Mucosa of stomach (tissue), 1 donor: Measurements from ENCODE around the gene EMID1.

Experiments used
- H3K27me3 ChIP-seq: one replicate; pipeline ENCODE4 v1.7.0; 2013; ENCODE audit warnings: mild to moderate bottlenecking, low read length; ENCODE audit not compliant: control insufficient read depth, insufficient read depth
- H3K36me3 ChIP-seq: one replicate; pipeline ENCODE4 v1.7.0; 2013; ENCODE audit warnings: low read length; ENCODE audit not compliant: control insufficient read depth, insufficient read depth
- H3K4me1 ChIP-seq: one replicate; pipeline ENCODE4 v1.7.0; 2013; ENCODE audit warnings: mild to moderate bottlenecking, low read length; ENCODE audit not compliant: control insufficient read depth, insufficient read depth
- H3K4me3 ChIP-seq: one replicate; pipeline ENCODE4 v1.7.0; 2013; ENCODE audit warnings: low read length
- H3K9ac ChIP-seq: one replicate; pipeline ENCODE4 v1.7.0; 2013; ENCODE audit warnings: mild to moderate bottlenecking, low read length, moderate library complexity
- H3K9me3 ChIP-seq: one replicate; pipeline ENCODE4 v1.7.0; 2013; ENCODE audit warnings: mild to moderate bottlenecking, low read length, moderate library complexity; ENCODE audit not compliant: control insufficient read depth
- donor health status: Pancreatic carcinoma.

EMID1 gene

DNA sequence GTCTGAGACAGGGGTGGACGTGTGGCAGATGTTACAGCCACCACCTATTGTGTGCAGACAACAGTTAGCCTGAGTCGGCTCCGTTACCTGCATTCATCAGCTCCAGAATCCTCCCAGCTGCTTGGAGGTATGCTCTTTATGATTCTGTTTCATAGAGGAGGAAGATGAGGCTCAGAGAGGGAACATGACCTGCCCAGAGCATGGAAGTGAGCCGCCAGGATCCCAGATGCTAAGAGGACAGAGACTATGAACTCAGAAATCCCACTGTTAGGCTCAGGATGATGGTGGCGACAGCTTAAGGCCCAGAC, 1.5 kb downstream of the EMID1 start:
- no peak overlapping the region for H3K9ac ChIP-seq
- peaks cover 12% of the 10 kb centered on the region for H3K4me1 ChIP-seq
- H3K36me3 ChIP-seq: no peaks in the 10 kb centered on the region
- no peaks in the 10 kb centered on the region for H3K9me3 ChIP-seq
- peaks cover 19% of the 10 kb centered on the region for H3K27me3 ChIP-seq
- no peak overlapping the region for H3K4me3 ChIP-seq

DNA sequence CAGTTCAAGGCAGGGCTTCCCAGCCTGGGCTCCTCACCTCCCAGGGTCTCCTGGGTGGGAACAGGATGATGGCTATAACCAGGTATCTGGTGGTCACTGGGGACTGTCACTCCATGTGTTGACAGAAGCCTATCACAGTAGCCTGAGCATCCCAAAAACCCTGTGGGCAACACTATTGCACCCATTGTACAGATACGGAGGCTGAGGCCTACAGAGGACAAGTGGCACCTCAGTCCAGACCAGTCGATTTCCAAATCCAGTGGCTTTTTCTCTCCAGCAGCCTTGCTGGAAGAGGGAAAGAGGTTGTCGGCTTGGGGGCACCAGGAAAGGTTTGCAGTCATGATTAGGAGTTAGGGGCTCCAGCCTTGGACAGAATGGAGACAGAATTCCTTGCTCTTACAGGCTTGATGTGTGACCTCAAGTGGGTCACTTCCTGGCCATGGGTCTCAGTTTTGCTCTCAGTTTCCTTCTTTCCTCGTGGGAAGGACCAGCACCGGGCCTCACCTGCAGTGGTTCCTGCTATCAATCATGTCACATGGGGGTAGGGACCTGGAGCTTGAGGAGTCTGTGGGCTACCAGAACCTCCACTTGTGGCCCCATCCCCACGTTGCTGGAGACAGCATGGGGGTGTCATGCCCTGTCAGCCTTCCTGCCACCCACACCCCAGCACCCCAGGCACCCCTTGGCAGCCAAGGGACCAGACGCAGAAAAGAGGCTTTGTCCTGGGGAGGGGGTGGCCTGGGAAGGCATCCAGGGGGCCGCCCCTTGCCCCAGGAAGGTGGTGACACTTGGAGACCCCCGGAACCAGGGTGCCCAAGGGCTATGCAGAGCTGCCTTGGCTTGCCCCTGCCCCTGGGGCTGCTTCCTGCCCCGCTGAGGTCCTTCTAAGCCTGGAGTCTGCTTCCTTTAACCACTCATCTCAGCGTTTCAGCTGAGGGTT, 2.1 kb downstream of the EMID1 start:
- H3K27me3 ChIP-seq: peaks cover 19% of the 10 kb centered on the region
- H3K36me3 ChIP-seq: no peaks in the 10 kb centered on the region
- H3K4me1 ChIP-seq: peaks cover 6% of the 10 kb centered on the region
- H3K9ac ChIP-seq: no peak overlapping the region
- H3K4me3 ChIP-seq: no peak overlapping the region
- H3K9me3 ChIP-seq: no peaks in the 10 kb centered on the region

DNA sequence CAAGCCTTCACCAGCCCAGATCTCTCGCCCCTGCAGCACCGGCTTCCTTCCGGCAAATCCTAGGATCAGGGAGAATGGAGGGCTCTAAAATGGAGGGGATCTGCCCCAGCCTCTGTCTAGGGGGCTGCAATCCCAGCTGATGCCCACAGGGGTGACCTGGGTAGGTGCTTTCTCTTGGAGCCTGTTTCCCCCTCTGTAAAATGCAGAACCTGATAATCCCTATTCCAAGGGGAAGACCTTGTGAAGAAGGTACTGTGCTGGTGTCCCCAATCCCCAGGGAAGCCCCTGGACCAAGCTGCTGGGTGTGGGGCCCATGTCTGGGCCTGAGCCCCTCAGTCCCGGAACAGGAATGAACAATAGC, 2.8 kb downstream of the EMID1 start:
- Histone ChIP-seq H3K36me3 (no peaks in the 10 kb centered on the region), H3K4me1 (peaks cover 6% of the 10 kb centered on the region), H3K9me3 (no peaks in the 10 kb centered on the region), H3K27me3 (peaks cover 19% of the 10 kb centered on the region), H3K9ac (no peak overlapping the region), H3K4me3 (no peak overlapping the region)

DNA sequence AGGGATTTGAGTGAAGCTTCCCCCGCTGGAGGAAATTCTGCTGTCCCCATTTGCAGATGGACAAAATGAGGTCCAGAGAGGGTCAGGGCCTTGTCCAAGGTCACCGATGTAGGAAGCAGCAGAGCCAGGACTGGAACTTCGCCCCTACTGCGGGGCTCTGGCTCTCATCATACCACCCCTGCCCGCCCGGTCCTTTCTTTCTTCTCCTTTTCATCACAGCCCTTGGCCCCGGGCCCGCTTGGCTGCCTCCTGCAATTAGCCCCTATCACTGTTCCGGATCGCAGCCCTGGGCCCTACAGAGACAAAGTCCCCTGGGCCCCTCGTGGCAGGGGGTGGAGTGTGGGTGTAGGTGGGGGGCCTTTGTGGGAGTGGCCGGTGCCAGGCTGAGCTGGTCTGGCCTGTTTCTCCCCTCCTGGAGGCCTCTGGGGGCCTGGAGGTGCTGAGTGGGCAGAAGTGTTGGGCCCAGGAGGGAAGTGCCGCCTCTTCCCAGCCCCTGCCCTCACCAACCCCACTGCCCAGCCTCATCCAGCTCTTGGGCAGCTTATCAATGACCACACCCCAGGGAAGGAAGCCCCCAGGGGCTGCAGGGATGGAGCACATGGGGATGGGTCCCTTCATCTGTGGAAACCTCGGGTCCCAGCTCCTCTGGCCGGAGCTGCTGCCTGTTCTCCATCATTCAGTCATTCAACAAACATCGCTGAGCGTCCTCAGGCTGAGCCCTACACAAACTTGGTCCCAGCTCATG, 3.4 kb downstream of the EMID1 start:
- Histone ChIP-seq H3K36me3 (no peaks in the 10 kb centered on the region), H3K4me3 (no peak overlapping the region), H3K4me1 (peaks cover 6% of the 10 kb centered on the region), H3K9ac (no peak overlapping the region), H3K27me3 (peaks cover 19% of the 10 kb centered on the region), H3K9me3 (no peaks in the 10 kb centered on the region)

- Histone ChIP-seq H3K27me3 (peaks cover 19% of the 10 kb centered on the region), H3K9me3 (no peaks in the 10 kb centered on the region), H3K4me1 (peaks cover 6% of the 10 kb centered on the region), H3K4me3 (no peak overlapping the region), H3K36me3 (no peaks in the 10 kb centered on the region), H3K9ac (no peak overlapping the region)
Observed at GRCh38 chr22:29209624-29209929, 3.9 kb downstream of the EMID1 start.

GRCh38 chr22:29211066-29211465, 5.4 kb downstream of the EMID1 start:
- peaks cover 18% of the 10 kb centered on the region for H3K27me3 ChIP-seq
- H3K4me3 ChIP-seq: no peak overlapping the region
- H3K36me3 ChIP-seq: no peaks in the 10 kb centered on the region
- H3K9ac ChIP-seq: no peak overlapping the region
- no peaks in the 10 kb centered on the region for H3K9me3 ChIP-seq
- H3K4me1 ChIP-seq: peaks cover 3% of the 10 kb centered on the region

- H3K4me3 ChIP-seq: no peak overlapping the region
- H3K9me3 ChIP-seq: no peaks in the 10 kb centered on the region
- no peaks in the 10 kb centered on the region for H3K4me1 ChIP-seq
- H3K9ac ChIP-seq: no peak overlapping the region
- H3K27me3 ChIP-seq: peaks cover 14% of the 10 kb centered on the region
- no peaks in the 10 kb centered on the region for H3K36me3 ChIP-seq
Observed at GRCh38 chr22:29211466-29211865, 5.8 kb downstream of the EMID1 start.

DNA sequence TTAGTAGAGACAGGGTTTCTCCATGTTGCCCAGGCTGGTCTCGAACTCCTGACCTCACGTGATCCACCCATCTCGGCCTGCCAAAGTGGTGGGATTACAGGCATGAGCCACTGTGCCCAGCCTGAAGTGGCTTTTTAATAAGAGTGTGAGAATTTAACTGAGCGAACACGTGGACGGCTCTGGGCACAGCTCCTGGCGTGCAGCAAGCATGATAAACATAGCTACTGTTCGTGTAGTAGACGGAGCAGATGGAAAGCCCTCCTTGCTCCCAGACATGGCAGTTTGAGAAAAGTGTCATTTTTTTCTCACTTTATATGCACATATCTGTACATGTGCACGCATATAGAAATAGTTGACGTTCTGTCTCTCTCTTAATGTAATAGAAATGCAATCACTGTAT, 7.0 kb downstream of the EMID1 start:
- no peaks in the 10 kb centered on the region for H3K36me3 ChIP-seq
- no peak overlapping the region for H3K9ac ChIP-seq
- H3K27me3 ChIP-seq: peaks cover 3% of the 10 kb centered on the region
- no peaks in the 10 kb centered on the region for H3K9me3 ChIP-seq
- no peak overlapping the region for H3K4me3 ChIP-seq
- H3K4me1 ChIP-seq: no peaks in the 10 kb centered on the region

DNA sequence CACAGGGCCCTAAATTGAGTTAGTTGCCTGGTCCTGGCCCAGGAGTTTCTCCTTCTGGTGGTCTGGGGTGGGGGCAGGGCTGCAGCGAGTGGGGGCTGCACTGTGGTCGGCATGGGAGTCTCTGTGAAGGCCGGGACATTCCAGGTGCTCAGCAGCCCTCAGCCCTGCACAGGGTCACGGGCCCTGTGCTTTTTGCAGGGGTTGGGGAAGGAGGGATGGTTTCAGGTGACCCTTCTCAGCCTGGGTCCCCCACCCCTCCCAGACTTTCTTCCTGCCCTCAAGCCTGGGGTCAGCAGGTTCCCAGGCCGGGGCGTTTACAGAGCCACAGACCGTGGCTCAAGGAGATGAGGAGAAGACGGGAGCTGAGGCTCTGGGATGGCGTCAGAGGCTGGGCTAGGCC, 7.8 kb downstream of the EMID1 start:
- Histone ChIP-seq H3K36me3 (no peaks in the 10 kb centered on the region), H3K4me3 (no peak overlapping the region), H3K27me3 (no peaks in the 10 kb centered on the region), H3K4me1 (no peaks in the 10 kb centered on the region), H3K9ac (no peak overlapping the region), H3K9me3 (no peaks in the 10 kb centered on the region)

DNA sequence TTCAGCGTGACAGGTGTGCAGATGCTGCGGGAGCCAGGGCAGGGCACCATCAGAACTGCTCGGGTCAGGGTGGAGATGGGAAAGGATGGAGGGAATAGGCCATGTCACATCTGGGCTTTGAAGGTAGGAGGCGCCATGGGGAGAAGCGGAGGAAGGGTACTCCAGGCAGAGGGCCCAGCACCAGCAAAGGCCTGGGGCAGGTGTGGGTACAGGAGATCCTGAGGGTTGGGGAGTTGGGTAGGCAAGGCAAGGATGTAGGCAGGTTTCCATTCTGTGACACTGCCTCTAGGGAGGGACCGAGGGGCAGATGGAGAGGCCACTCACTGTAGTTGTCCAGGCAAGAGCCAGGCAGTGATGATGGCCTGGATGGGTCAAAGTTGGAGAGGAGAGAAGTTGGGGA, 8.5 kb downstream of the EMID1 start:
- H3K36me3 ChIP-seq: no peaks in the 10 kb centered on the region
- H3K4me1 ChIP-seq: no peaks in the 10 kb centered on the region
- H3K9ac ChIP-seq: no peak overlapping the region
- H3K4me3 ChIP-seq: no peak overlapping the region
- no peaks in the 10 kb centered on the region for H3K27me3 ChIP-seq
- H3K9me3 ChIP-seq: no peaks in the 10 kb centered on the region

DNA sequence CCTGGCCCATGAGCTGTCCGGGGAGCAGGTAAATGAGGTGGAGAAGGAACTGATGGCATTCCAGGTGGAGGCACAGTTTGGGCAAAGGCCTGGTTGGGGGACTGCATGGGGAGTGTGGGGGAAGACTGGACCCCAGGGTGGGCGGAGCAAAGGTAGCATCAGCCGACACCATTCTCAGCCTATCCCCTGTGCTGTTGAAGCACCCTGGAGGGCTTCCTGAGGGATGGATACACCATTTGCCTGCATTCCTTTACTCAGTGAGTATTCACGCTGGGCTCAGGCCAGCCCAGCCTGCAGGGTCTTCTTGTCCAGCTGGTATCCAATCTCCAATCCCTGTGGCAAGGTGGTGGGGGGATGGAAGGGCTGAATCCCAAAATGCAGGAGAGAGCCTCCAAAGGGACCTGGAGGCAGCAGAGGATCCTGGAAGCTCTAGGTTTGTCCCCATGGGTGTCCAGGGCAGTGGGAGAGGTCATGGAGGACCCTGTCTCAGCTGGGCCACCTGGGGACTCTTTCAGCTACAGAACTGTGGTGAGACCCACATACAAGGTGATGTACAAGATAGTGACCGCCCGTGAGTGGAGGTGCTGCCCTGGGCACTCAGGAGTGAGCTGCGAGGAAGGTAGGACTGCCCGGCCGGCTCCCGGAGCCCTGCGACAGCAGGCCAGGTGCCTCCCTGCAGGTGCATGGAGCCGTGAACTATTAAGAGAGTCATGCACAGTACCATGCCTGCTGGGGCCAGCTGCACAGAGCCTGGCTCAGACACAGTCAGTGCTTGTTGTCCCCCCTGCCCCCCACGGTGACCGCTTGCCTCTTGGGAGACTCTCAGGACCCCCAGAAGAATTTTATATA, 9.5 kb downstream of the EMID1 start:
- no peak overlapping the region for H3K4me3 ChIP-seq
- H3K9ac ChIP-seq: no peak overlapping the region
- no peaks in the 10 kb centered on the region for H3K36me3 ChIP-seq
- H3K27me3 ChIP-seq: no peaks in the 10 kb centered on the region
- peaks cover 4% of the 10 kb centered on the region for H3K4me1 ChIP-seq
- H3K9me3 ChIP-seq: no peaks in the 10 kb centered on the region
